GM12872 (cell line): ENCODE data around the gene DAGLA.

Experiments used
- TF ChIP-seq, protein P1 (sequence below): IDR thresholded peaks from 3 replicates; pipeline ENCODE4 v1.5.1; 2011; ENCODE audit warnings: low read depth, mild to moderate bottlenecking, low read length, moderate library complexity; ENCODE audit not compliant: insufficient read depth

DAGLA gene

DNA sequence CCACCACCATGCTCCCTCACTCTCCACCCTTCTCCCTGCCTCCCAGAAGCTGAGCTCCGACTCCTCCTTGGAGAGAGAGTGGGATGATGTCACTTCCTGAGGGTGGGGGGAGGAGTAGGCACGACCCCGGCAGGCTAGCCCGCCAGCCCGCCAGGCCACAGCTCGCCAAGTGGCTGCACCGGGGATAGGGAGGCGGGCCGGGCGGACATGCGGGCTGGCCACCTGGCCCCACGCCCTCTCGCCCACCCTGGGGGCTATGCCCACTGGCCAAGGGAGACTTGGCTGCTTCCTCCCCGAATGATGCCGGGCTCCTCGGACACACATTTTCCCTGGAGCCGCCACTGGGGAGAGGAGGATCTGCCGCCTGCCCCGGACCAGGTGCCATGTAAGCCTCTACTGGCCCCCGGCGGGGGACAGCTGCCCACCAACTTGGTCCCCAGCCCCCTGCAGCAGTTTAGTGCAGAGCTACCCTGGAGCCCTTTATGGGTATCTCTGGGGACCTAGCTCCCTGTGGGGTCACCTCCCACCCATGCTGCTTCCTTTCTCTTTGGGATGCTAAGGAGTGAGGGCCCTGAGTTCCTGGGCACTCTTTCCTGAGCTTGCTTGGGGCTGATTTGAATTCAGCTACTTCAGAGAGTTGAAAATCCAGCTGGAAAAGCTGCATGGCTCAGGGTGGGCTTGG, 38.6 kb downstream of the DAGLA start:
- TF ChIP-seq, protein P1, sequence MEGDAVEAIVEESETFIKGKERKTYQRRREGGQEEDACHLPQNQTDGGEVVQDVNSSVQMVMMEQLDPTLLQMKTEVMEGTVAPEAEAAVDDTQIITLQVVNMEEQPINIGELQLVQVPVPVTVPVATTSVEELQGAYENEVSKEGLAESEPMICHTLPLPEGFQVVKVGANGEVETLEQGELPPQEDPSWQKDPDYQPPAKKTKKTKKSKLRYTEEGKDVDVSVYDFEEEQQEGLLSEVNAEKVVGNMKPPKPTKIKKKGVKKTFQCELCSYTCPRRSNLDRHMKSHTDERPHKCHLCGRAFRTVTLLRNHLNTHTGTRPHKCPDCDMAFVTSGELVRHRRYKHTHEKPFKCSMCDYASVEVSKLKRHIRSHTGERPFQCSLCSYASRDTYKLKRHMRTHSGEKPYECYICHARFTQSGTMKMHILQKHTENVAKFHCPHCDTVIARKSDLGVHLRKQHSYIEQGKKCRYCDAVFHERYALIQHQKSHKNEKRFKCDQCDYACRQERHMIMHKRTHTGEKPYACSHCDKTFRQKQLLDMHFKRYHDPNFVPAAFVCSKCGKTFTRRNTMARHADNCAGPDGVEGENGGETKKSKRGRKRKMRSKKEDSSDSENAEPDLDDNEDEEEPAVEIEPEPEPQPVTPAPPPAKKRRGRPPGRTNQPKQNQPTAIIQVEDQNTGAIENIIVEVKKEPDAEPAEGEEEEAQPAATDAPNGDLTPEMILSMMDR, result no peak

DNA sequence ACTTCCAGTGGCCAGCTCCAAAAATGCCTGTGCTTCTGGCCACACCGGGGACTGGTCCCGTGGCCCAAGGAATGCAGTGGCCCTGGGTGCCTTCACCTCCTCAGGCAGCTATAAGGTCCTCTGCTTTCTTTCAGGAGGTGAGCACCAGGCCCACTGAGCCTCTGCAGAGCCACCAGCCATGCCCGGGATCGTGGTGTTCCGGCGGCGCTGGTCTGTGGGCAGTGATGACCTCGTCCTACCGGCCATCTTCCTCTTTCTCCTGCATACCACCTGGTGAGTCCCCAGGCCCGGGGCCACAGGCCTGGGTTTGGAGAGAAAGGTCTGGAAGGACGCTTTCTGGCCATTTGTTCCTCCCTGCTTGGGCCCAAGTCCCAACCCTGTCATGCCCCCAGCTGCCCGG, 39.8 kb downstream of the DAGLA start:
- TF ChIP-seq, protein P1, result no peak

DNA sequence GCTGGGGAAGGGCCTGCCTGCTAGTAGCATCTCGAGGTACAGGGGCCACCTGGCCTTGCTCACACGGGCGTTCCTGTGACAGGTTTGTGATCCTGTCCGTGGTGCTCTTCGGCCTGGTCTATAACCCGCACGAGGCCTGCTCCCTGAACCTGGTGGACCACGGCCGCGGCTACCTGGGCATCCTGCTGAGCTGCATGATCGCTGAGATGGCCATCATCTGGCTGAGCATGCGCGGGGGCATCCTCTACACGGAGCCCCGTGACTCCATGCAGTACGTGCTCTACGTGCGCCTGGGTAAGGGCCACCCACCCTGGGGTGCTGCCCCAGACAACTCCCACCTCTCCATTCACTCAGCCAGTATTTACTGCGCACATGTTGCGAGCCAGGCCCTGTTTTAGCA, 40.4 kb downstream of the DAGLA start:
- TF ChIP-seq, protein P1, result no peak

DNA sequence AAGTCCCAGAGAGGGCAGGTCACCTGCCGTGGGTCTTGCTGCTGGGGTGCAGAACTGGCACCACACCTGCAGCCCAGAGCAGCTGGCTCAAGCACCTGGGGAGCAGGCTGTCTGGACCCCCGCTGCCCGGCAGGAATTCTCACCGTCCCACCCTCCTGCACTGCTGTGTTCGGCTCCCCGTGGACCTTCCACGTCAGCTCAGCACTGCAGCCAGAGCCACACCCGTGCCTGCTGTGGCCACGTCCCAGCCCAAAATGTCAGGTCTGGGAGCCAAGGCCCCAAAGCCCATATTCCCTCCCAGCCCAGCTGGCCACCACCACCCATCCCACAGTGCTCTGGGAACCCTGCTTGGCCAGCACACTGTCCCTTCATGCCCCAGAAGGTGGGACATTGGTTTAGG, 44.2 kb downstream of the DAGLA start:
- TF ChIP-seq, protein P1, result no peak

DNA sequence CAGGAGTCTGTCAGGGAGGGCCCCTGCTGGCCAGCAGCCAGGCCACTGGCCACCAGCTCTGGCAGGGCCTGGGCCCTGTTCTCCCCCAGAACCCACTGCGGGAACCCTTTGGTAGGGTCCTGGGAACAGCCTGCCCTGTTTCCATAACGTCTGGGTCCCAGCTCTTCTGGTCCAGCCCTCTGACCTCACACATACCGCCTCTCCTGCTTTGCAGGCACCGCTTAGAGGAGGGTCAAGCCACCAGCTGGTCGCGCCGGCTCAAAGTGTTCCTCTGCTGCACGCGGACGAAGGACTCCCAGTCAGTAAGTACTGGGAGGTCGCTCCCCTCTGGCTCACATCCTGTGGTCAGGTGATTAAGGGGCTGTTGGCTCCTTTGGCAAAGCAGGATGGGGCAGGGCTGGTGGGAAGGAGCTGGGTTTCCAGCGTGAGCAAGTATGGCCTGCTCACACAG, 45.6 kb downstream of the DAGLA start:
- TF ChIP-seq, protein P1, result no peak

DNA sequence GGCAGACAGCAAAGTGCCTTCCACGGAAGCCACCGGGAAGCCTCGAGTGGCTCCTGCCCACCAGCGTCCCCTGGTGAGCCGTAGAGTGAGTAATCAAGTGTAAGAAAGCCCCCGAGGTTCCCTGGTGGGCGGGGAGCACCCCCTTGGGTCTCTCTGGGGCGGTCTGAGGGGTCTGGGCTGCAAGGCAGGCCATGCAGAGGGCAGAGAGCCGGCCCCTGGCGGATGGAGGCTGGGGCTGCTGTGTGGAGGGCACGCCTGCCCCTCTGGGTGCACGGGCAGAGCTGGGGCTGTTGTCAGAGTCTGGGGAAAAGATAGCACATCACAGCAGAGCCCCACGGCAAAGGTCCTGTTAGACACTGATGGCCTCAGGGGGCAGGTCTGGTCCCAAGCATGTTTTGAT, 46.6 kb downstream of the DAGLA start:
- TF ChIP-seq, protein P1, result no peak

DNA sequence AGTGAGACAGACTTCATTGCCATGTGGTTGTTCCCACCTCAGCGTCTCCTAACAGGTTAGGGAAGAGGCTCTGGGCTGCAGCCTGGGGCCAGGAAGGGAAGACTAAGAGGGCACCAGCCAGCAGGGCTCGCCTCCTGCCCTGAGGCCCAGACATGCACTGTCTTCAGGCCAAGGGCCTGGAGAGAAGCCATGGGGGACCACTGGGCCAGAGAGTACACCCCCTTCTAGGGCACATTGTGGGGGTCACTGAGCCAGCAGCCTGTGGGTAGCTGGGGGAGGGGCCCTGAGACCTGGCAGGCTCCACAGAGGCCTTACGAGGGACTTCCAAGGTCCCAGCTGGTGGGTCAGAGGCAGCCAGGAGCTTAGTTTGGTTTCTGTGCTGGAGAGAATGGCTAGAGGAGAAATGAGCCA, 47.2 kb downstream of the DAGLA start:
- TF ChIP-seq, protein P1, result no peak
